HG02885 (cell line): ENCODE results near the gene PHF1.
"Not testable (repeated sequence)": the region's sequence is repeated elsewhere in the genome, so short reads cannot be mapped to it uniquely, and the experiment has no call there.

ENCODE experiments used
- ATAC-seq: cut with Tn5 transposase; IDR thresholded peaks from one replicate; pipeline ENCODE4 v1.9.1; 2021; ENCODE audit warnings: mild to moderate bottlenecking; ENCODE audit not compliant: unreplicated experiment, poor library complexity

The PHF1 gene

GRCh38 chr6:33391278-33391921 lies 19.4 kb upstream of the PHF1 start, which contains the start of gene KIFC1:
KIFC1 (plus strand) TSS chr6:33391823; CDS start chr6:33391986, 163 bp downstream.
- ATAC-seq: peak; percentile 86

- peak; percentile 4 for ATAC-seq
These were observed 18.8 kb upstream of the PHF1 start for GRCh38 chr6:33391922-33392594.

GRCh38 chr6:33392595-33392948 lies 18.2 kb upstream of the PHF1 start:
- no peak for ATAC-seq

DNA sequence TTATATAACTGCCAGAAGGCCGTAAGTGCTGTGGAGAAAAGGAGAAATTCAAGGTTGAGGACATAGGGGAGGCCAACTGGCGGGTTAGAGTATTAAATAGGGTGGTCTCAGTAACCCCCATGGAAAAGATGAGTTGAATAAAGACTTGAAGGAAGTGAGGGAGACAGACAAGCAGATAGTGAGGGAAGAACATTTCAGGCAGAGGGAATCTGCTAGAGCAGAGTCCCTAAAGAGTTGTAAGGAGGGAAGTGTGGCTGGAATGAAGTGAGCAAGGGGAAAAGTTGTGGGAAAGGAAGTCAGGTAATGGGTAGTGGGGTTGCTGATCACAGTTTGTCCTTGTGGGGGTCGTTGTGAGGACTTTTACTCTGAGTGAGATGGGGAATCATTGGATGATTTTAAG lies 17.8 kb upstream of the PHF1 start:
- ATAC-seq: no peak

DNA sequence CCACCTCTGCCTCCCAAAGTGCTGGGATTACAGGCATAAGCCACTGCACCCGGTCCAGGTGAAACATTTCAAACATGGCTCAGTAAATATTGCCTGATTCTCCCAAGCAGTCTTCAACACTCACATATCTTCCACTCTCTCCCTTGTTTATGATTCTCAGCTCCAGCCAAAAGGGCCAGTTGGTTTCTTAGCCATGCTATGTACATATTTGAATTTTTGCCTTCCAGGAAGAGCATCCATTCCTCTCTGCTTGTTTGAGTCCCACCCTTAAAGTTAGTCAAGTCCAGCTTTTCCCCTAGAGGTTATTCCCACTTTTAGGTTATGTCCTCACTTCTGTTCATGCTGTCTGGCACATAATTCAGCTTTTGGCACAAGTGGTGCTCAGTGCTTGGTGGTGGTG lies 13.3 kb upstream of the PHF1 start:
- ATAC-seq: no peak

- ATAC-seq: not testable (repeated sequence)
These were observed 12.2 kb upstream of the PHF1 start for GRCh38 chr6:33398601-33399000.

DNA sequence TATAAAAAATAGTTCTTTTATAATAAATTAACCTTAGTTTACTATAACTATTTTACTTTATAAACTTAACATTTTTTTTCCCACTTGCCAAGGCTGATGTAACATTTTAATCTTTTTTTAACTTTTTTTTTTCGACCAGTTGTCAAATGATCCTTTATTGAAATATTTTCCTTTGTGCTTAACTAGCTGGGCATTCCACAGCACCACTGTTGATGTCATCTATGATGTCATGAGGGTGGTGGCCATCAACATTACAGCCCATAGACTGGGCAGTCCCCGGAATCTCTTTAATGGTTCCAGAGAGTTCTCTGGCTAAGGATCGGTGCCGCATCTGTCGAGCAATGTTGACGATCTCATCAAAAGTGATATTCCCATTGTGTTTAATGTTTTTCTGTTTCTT lies 10.9 kb upstream of the PHF1 start:
- ATAC-seq: not testable (repeated sequence)

GRCh38 chr6:33404884-33405283 lies 5.9 kb upstream of the PHF1 start:
- no peak for ATAC-seq

GRCh38 chr6:33405386-33405940 lies 5.4 kb upstream of the PHF1 start:
- ATAC-seq: no peak

- no peak for ATAC-seq
These were observed 4.7 kb upstream of the PHF1 start for GRCh38 chr6:33406126-33406525.

DNA sequence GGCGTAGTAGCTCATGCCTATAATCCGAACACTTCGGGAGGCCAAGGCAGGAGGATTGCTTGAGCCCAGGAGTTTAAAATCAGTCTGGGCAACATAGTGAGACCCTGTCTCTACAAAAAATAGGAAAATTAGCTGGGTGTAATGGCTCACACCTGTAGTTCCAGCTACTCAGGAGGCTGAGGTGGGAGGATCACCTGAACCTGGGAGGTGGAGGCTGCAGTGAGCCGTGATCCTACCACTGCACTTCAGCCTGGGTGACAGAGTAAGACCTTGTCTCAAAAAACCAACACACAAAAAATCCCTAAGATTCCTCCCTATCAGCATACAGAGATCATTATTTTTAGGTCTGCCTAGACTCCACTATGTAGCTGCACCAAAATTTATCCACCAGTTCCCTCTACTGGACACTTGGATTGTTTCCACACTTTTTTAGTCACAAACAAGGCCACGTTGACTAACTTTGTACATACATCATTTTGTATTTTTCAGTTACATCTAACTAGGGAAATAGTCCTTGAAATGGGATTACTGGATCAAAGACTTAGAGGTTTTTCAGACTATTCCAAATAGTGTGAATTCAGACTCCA lies 3.6 kb upstream of the PHF1 start:
- no peak for ATAC-seq

- peak; percentile 81 for ATAC-seq
These were observed 634 bp upstream of the PHF1 start for GRCh38 chr6:33410050-33410710.

- ATAC-seq: no peak
These were observed 805 bp downstream of the PHF1 start for GRCh38 chr6:33411632-33412005.

GRCh38 chr6:33412140-33413009 lies 1.6 kb downstream of the PHF1 start:
- ATAC-seq: no peak

GRCh38 chr6:33413241-33414120 lies 2.7 kb downstream of the PHF1 start:
- ATAC-seq: no peak

GRCh38 chr6:33414592-33415271 lies 3.9 kb downstream of the PHF1 start:
- no peak for ATAC-seq

- ATAC-seq: no peak
These were observed 5.0 kb downstream of the PHF1 start for GRCh38 chr6:33415831-33416230.

DNA sequence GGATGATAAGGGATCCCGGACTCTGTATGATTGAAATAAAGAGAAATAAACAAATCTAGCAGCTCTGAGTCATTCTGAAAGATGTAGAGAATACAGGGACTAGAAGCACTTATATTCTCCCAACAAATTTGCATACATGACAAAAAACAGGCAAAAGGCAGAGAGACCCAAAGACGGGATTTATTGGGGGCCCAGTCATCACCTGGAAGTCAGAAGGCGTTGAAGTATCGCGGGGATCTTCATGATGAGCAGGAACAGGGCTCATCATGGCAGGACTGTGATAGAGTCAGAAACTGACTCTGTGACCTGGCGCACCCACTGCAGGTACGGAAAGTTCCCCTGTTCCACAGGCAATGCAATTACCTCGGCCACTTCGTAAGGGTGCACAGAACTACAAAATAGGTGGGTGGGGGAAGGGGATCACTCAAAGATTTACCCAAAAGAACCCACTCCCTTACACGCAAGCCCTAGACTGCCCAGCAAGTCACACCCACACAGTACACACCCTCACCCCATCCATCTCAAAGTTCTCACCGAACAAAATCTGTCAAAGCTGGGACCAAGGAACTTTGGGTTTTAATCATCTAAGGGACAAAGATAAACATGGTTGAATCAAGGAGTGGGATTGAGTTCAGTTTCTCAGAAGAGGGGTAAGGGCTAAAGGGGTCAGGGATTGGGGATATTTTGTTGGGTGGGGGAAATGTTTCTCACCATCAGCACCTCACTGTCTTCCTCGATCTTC lies 5.7 kb downstream of the PHF1 start:
- no peak for ATAC-seq
